Neural crest cell (in vitro differentiated cells): ENCODE data around the gene CNTNAP2. TPM values are rescaled to one million over a fixed set of nuclear protein-coding genes. Genes with fewer than 3 reads are reported as not detected.

ENCODE experiments used
- DNase-seq: peaks from one replicate; pipeline ENCODE4 v3.0.0; 2021; ENCODE audit warnings: low read depth, mixed read lengths, low spot score
- H3K27ac Mint-ChIP-seq: one replicate; pipeline ENCODE4 v1.8.0; 2021; ENCODE audit warnings: mild to moderate bottlenecking, mixed read lengths; ENCODE audit not compliant: unreplicated experiment
- H3K27me3 Mint-ChIP-seq: 2 replicates; pipeline ENCODE4 v1.8.0; 2021; ENCODE audit warnings: low read depth, mild to moderate bottlenecking, mixed read lengths
- H3K36me3 Mint-ChIP-seq: 2 replicates; pipeline ENCODE4 v1.8.0; 2021; ENCODE audit warnings: low read depth, mild to moderate bottlenecking, mixed read lengths
- H3K4me1 Mint-ChIP-seq: 2 replicates; pipeline ENCODE4 v1.8.0; 2021; ENCODE audit warnings: mixed read lengths
- H3K4me3 Mint-ChIP-seq: one replicate; pipeline ENCODE4 v1.8.0; 2021; ENCODE audit warnings: mild to moderate bottlenecking, mixed read lengths
- H3K9me3 Mint-ChIP-seq: 2 replicates; pipeline ENCODE4 v1.8.0; 2021; ENCODE audit warnings: mixed read lengths
- total RNA-seq: library from RNA; stranded (reverse); gene quantifications from 2 replicates; pipeline ENCODE4 v1.2.1, GENCODE V29; 2021
- TF ChIP-seq, protein P1 (sequence below): fragments of 200-600 bp; sonication (generic); conservative IDR thresholded peaks from 2 replicates; pipeline ENCODE4 v1.5.0; 2021; ENCODE audit warnings: antibody characterized with exemption, mild to moderate bottlenecking

CNTNAP2 gene
- total RNA-seq, 1 donor from 2014 or later: 12.9 TPM

DNA sequence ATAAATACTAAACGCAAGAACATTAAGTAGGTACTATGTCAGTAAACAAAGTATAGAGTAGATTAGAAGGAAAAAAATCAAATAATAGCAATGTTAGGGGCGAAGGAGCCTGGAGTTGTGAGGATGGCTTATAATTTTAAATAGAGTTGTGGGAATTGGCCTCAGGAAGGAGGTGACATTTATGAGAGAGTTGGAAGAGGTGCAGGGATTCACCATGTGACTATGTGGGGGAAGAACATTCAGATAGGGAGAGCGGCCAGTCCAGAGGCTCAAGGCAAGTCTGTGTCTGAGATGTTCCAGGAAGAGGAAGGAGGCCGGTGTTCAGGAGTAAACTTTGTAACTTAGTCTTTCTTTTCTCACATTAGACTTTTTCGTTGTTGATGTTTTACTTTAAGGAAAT is 1695.3 kb downstream of the CNTNAP2 start:
- Mint-ChIP-seq H3K27ac (no peak overlapping the region), H3K4me3 (no peak overlapping the region), H3K36me3 (no peaks in the 10 kb centered on the region), H3K4me1 (no peaks in the 10 kb centered on the region), H3K27me3 (no peaks in the 10 kb centered on the region), H3K9me3 (no peaks in the 10 kb centered on the region)
- TF ChIP-seq, protein P1, sequence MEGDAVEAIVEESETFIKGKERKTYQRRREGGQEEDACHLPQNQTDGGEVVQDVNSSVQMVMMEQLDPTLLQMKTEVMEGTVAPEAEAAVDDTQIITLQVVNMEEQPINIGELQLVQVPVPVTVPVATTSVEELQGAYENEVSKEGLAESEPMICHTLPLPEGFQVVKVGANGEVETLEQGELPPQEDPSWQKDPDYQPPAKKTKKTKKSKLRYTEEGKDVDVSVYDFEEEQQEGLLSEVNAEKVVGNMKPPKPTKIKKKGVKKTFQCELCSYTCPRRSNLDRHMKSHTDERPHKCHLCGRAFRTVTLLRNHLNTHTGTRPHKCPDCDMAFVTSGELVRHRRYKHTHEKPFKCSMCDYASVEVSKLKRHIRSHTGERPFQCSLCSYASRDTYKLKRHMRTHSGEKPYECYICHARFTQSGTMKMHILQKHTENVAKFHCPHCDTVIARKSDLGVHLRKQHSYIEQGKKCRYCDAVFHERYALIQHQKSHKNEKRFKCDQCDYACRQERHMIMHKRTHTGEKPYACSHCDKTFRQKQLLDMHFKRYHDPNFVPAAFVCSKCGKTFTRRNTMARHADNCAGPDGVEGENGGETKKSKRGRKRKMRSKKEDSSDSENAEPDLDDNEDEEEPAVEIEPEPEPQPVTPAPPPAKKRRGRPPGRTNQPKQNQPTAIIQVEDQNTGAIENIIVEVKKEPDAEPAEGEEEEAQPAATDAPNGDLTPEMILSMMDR: no peak
- no peak for DNase-seq

GRCh38 chr7:147813316-147813715 is 1696.7 kb downstream of the CNTNAP2 start:
- Mint-ChIP-seq H3K36me3 (no peaks in the 10 kb centered on the region), H3K9me3 (no peaks in the 10 kb centered on the region)

GRCh38 chr7:147818317-147818716 is 1701.7 kb downstream of the CNTNAP2 start:
- no peak for DNase-seq
- H3K4me3 Mint-ChIP-seq: no peak overlapping the region
- no peaks in the 10 kb centered on the region for H3K27me3 Mint-ChIP-seq
- H3K36me3 Mint-ChIP-seq: no peaks in the 10 kb centered on the region
- no peak overlapping the region for H3K27ac Mint-ChIP-seq
- peaks cover 3% of the 10 kb centered on the region for H3K9me3 Mint-ChIP-seq
- TF ChIP-seq, protein P1: no peak
- H3K4me1 Mint-ChIP-seq: no peaks in the 10 kb centered on the region

More at GRCh38 chr7:147813316-147813715, 1696.7 kb downstream of the CNTNAP2 start:
- H3K27ac Mint-ChIP-seq: no peak overlapping the region
- TF ChIP-seq, protein P1: no peak
- H3K4me3 Mint-ChIP-seq: no peak overlapping the region
- H3K27me3 Mint-ChIP-seq: no peaks in the 10 kb centered on the region
- no peaks in the 10 kb centered on the region for H3K4me1 Mint-ChIP-seq
- DNase-seq: no peak

- Mint-ChIP-seq H3K36me3 (no peaks in the 10 kb centered on the region), H3K4me3 (no peak overlapping the region), H3K27ac (no peak overlapping the region), H3K9me3 (peaks cover 7% of the 10 kb centered on the region), H3K4me1 (no peaks in the 10 kb centered on the region), H3K27me3 (no peaks in the 10 kb centered on the region)
- no peak for DNase-seq
- TF ChIP-seq, protein P1: no peak
Measured at GRCh38 chr7:147824671-147825070, 1708.1 kb downstream of the CNTNAP2 start.

DNA sequence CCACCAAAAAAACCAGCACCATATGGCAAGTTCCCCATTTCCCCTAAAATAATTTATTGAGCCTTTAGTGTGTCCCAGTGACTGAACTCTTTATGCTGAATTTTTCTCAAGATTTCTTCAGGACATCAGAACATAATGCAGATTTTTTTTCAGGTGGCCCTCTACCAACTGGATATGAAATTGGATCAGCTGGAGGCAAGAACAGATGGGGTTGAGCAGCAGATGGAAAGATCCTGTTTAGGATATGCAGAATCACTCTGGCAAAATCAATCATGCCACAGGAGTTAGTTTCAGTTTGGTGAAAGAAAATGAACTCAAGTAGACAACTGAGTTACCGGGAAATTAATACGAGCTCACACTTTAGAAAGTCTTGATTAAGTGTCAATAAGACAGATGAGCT is 1712.4 kb downstream of the CNTNAP2 start:
- H3K27me3 Mint-ChIP-seq: no peaks in the 10 kb centered on the region
- no peak for DNase-seq
- H3K4me3 Mint-ChIP-seq: no peak overlapping the region
- TF ChIP-seq, protein P1: no peak
- H3K4me1 Mint-ChIP-seq: peaks cover 8% of the 10 kb centered on the region
- H3K36me3 Mint-ChIP-seq: no peaks in the 10 kb centered on the region
- H3K27ac Mint-ChIP-seq: no peak overlapping the region
- H3K9me3 Mint-ChIP-seq: peaks cover 4% of the 10 kb centered on the region

DNA sequence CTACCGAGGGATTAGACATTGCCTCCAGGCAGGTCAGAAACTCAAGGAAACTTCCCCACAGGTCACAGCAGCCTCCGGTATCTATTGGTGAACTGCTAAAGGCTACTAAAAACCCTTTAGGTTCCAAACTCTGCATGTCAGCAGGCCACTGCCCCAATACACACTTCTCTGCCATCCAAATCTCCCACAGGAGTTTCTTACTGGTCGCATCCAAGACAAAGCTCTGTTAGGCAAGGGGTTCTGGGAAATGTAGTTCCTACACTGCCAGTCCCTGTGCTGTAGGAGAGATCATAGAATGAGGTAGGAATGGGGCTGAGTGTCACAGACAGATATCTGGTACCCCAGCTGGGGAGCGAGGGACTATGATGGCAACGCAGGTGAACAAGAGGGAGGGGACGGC is 1717.0 kb downstream of the CNTNAP2 start:
- Mint-ChIP-seq H3K27me3 (no peaks in the 10 kb centered on the region), H3K27ac (no peak overlapping the region), H3K36me3 (peaks cover 7% of the 10 kb centered on the region), H3K9me3 (peaks cover 17% of the 10 kb centered on the region), H3K4me3 (no peak overlapping the region), H3K4me1 (peaks cover 8% of the 10 kb centered on the region)
- peak; percentile 1 for DNase-seq
- TF ChIP-seq, protein P1: no peak
